GM21825 (cell line): ENCODE results near the gene HMGA1.

Experiments
- ATAC-seq: cut with Tn5 transposase; IDR thresholded peaks from one replicate; pipeline ENCODE4 v1.9.1; 2021; ENCODE audit warnings: mild to moderate bottlenecking, moderate library complexity; ENCODE audit not compliant: unreplicated experiment

The HMGA1 gene

DNA sequence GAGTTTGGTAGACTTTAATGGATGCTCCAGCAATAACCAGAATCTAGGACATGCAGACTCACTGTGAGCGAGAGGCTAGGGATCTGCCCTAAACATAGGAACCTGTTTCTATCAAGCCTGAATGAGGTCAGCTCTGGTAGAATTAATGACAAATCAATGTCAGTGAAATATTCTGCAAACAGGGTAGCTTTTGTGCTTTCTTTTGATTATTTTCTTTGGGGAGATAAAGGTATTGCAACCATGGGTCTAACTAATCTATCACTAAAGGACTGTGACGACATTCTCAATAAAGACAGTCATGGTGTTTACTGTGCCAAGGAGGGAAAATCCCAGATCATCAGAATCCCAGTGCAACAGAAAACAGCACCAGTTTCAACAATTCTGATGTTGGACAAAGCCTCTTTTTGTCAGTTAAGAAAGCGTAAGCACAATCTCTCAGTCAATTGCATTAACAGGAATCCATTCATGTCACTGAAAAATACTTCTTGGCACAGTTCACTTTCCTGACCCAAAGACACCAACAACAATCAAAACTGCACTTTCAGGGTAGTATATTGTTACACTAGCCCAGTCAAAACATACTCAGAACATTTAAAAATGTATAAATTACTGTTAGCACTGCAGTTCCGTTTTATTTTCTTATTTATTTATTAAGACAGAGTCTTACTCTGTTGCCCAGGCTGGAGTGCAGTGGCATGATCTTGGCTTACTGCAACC is 48.9 kb downstream of the HMGA1 start:
- no peak for ATAC-seq

GRCh38 chr6:34288581-34288980 is 51.9 kb downstream of the HMGA1 start:
- no peak for ATAC-seq

DNA sequence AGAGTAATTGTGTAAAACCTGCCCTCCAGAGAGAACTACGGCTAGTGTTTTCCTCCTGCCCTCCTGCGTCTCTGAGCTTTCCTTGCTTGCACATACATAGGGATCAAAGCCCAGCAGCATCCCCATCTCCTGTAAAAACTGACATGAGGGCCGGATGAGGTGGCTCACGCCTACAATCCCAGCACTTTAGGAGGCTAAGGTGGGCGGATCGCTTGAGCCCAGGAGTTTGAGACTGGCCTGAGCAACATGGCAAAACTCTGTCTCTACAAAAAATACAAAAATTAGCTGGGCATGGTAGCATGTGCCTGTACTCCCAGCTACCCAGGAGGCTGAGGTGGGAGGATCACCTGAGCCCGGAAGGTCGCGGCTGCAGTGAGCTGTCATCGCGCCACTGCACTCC is 52.5 kb downstream of the HMGA1 start:
- ATAC-seq = no peak

- no peak for ATAC-seq
Observed at GRCh38 chr6:34292954-34293353, 56.3 kb downstream of the HMGA1 start.

DNA sequence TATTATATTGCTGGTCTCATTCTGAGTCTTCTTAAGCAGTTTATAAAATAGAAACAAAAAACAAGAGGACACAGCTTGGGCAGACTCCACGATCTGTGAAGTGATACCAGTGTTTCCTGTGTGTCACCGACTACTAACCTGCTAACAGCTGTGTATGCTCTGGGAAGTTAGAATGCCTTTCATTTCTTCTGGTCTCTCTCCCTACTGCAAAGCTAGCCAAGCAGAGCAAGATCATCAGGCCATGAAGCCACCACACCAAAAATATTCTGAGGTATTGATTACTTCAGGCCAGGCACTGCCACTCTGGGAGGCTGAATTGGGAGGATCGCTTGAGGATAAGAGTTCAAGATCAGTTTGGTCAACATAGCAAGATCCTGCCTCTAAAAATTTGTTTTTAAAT is 59.0 kb downstream of the HMGA1 start:
- peak; percentile 71 for ATAC-seq
